OCI-LY7 (cell line): ENCODE data around the gene YIPF4. TPM values are rescaled to one million over a fixed set of nuclear protein-coding genes. Genes with fewer than 3 reads are reported as not detected.
"Not testable (repeated sequence)": the region's sequence is repeated elsewhere in the genome, so short reads cannot be mapped to it uniquely, and the experiment has no call there.

Experiments used
- BruUV-seq: library from RNA; stranded (reverse); fragments of 400-500 nt; replicated peaks from 2 replicates; lab custom pipeline; 2021; lab: Mats Ljungman, UMichigan
- CTCF ChIA-PET: fragments of 300-600 bp; sonication (Branson Sonifier 250); formaldehyde crosslinking; loops from one replicate; lab custom pipeline; 2022; ENCODE audit warnings: antibody characterized with exemption; ENCODE audit not compliant: unreplicated experiment; lab: Charles Lee
- POLR2A ChIA-PET: fragments of 300-600 bp; sonication (Branson Sonifier 250); formaldehyde crosslinking; loops from one replicate; lab custom pipeline; 2022; ENCODE audit warnings: antibody characterized with exemption; lab: Charles Lee
- DNase-seq: peaks from one replicate; pipeline ENCODE4 v3.0.0-alpha.2; 2015; ENCODE audit warnings: low spot score
- H2AFZ ChIP-seq: fragments of 200-600 bp; sonication (generic), shearing (Covaris generic); 2 replicates; pipeline ENCODE4 v1.6.1; 2014; ENCODE audit warnings: mild to moderate bottlenecking, antibody characterized with exemption, low read length, moderate library complexity
- H3K27ac ChIP-seq: fragments of 200-600 bp; sonication (generic); 2 replicates; pipeline ENCODE4 v1.5.1; 2014; ENCODE audit warnings: mixed run types, low read depth, mild to moderate bottlenecking, moderate library complexity, low read length, inconsistent platforms; ENCODE audit not compliant: poor library complexity, severe bottlenecking
- H3K36me3 ChIP-seq: fragments of 200-600 bp; sonication (generic); 2 replicates; pipeline ENCODE4 v1.6.1; 2014; ENCODE audit warnings: mild to moderate bottlenecking, antibody characterized with exemption, low read length, moderate library complexity, mixed read lengths; ENCODE audit not compliant: insufficient read depth
- H3K4me1 ChIP-seq: fragments of 200-600 bp; sonication (generic); 2 replicates; pipeline ENCODE4 v1.5.1; 2014; ENCODE audit warnings: mild to moderate bottlenecking, low read length; ENCODE audit not compliant: insufficient read depth, poor library complexity, severe bottlenecking
- H3K4me2 ChIP-seq: fragments of 200-600 bp; sonication (generic); 2 replicates; pipeline ENCODE4 v1.6.1; 2014; ENCODE audit warnings: mild to moderate bottlenecking, low read length
- H3K4me3 ChIP-seq: fragments of 200-600 bp; sonication (generic); 2 replicates; pipeline ENCODE4 v1.5.1; 2014; ENCODE audit warnings: mild to moderate bottlenecking, low read depth, low read length; ENCODE audit not compliant: poor library complexity, severe bottlenecking
- H3K79me2 ChIP-seq: fragments of 200-600 bp; sonication (generic); 2 replicates; pipeline ENCODE4 v1.6.1; 2016; ENCODE audit warnings: low read depth, mild to moderate bottlenecking, low read length, moderate library complexity, mixed read lengths; ENCODE audit not compliant: insufficient read depth
- H3K9me2 ChIP-seq: fragments of 200-600 bp; sonication (generic); 2 replicates; pipeline ENCODE4 v1.6.1; 2016; ENCODE audit warnings: mild to moderate bottlenecking, low read length, mixed read lengths; ENCODE audit not compliant: insufficient read depth
- H3K9me3 ChIP-seq: fragments of 200-600 bp; sonication (generic); 2 replicates; pipeline ENCODE4 v1.6.1; 2014; ENCODE audit warnings: mild to moderate bottlenecking, mixed run types, low read length, mixed read lengths
- H4K20me1 ChIP-seq: fragments of 200-600 bp; sonication (generic); 2 replicates; pipeline ENCODE4 v1.6.1; 2014; ENCODE audit warnings: mild to moderate bottlenecking, antibody characterized with exemption, low read length, moderate library complexity, mixed read lengths; ENCODE audit not compliant: insufficient read depth
- EZH2phosphoT487 ChIP-seq: fragments of 200-600 bp; sonication (generic); IDR thresholded peaks from 2 replicates; pipeline ENCODE4 v1.6.1; 2018; ENCODE audit warnings: low read depth, borderline replicate concordance, mild to moderate bottlenecking, mixed run types, antibody characterized with exemption, low read length, moderate library complexity, mixed read lengths
- intact Hi-C: fragments of 100-400 bp; cut with micrococcal nuclease; formaldehyde crosslinking; loops from one replicate; pipeline ENCODE4 v1.10.0; 2022; ENCODE audit not compliant: unreplicated experiment
- total RNA-seq, 2 experiments: library from RNA; depleted of rRNA in 1 of 2; stranded (reverse); fragments of >200 nt in 1 of 2; shearing (Covaris generic) in 1 of 2; gene quantifications; 2 replicates each; pipeline ENCODE4 v1.2.3, GENCODE V29; 2014 to 2022
- TF ChIP-seq, protein P1 (sequence below): fragments of 200-600 bp; sonication (generic); conservative IDR thresholded peaks from 2 replicates; pipeline ENCODE4 v1.5.1; 2014; ENCODE audit warnings: mild to moderate bottlenecking, antibody characterized with exemption, low read length, moderate library complexity, mixed read lengths

The YIPF4 gene
- total RNA-seq, 2 experiments from 2014 or later = 8.6 to 29.6 TPM

DNA sequence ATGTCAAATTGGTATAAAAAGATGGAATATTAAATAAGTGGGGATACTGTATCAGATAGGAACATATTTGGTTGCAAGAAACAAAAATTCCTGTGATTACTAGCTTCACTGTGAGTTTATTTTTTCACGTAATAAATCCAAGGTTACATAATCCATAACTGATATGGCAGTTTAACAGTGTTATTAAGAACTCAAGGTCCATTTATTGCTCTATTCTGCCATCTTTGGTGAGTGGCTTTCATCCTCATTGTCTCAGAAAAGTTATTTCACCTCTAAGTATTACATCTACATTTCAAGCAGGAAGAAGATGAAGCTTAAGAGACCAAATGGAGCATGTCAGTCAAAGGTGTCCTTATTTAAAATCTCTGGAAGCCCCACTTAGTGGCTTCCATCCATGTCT lies 37.2 kb downstream of the YIPF4 start:
- CTCF ChIA-PET = no interaction called here
- Histone ChIP-seq H3K4me2 (no peak overlapping the region), H3K27ac (no peak overlapping the region), H3K9me2 (no peaks in the 10 kb centered on the region), H3K36me3 (no peaks in the 10 kb centered on the region), H2AFZ (no peak overlapping the region), H4K20me1 (no peaks in the 10 kb centered on the region), H3K4me3 (no peak overlapping the region), H3K79me2 (no peaks in the 10 kb centered on the region), H3K9me3 (no peaks in the 10 kb centered on the region), H3K4me1 (no peaks in the 10 kb centered on the region)
- DNase-seq = no peak
- POLR2A ChIA-PET = interaction anchor here (1.2 to 1.6 kb wide), 2 partner anchors 8 to 9 kb away, joined by 4 to 5 read pairs; no protein-coding TSS in a partner anchor
- BruUV-seq = no TSS peak
- TF ChIP-seq, protein P1, sequence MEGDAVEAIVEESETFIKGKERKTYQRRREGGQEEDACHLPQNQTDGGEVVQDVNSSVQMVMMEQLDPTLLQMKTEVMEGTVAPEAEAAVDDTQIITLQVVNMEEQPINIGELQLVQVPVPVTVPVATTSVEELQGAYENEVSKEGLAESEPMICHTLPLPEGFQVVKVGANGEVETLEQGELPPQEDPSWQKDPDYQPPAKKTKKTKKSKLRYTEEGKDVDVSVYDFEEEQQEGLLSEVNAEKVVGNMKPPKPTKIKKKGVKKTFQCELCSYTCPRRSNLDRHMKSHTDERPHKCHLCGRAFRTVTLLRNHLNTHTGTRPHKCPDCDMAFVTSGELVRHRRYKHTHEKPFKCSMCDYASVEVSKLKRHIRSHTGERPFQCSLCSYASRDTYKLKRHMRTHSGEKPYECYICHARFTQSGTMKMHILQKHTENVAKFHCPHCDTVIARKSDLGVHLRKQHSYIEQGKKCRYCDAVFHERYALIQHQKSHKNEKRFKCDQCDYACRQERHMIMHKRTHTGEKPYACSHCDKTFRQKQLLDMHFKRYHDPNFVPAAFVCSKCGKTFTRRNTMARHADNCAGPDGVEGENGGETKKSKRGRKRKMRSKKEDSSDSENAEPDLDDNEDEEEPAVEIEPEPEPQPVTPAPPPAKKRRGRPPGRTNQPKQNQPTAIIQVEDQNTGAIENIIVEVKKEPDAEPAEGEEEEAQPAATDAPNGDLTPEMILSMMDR = no peak
- no peak for TF ChIP-seq EZH2phosphoT487
- intact Hi-C loops = no loop called here

DNA sequence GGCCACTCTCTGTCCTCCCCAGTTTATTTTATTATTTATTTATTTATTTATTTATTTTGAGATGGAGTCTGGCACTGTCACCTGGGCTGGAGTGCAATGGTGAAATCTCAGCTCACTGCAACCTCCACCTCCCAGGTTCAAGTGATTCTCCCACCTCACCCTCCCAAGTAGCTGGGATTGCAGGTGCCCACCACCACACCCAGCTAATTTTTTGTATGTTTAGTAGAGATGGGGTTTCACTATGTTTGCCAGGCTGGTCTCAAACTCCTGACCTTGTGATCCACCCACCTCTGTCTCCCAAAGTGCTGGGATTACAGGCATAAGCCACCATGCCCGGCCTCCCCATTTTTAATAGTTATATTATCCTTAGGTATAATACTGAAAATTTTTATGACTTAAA lies 51.0 kb downstream of the YIPF4 start:
- intact Hi-C loops = not testable (repeated sequence)

DNA sequence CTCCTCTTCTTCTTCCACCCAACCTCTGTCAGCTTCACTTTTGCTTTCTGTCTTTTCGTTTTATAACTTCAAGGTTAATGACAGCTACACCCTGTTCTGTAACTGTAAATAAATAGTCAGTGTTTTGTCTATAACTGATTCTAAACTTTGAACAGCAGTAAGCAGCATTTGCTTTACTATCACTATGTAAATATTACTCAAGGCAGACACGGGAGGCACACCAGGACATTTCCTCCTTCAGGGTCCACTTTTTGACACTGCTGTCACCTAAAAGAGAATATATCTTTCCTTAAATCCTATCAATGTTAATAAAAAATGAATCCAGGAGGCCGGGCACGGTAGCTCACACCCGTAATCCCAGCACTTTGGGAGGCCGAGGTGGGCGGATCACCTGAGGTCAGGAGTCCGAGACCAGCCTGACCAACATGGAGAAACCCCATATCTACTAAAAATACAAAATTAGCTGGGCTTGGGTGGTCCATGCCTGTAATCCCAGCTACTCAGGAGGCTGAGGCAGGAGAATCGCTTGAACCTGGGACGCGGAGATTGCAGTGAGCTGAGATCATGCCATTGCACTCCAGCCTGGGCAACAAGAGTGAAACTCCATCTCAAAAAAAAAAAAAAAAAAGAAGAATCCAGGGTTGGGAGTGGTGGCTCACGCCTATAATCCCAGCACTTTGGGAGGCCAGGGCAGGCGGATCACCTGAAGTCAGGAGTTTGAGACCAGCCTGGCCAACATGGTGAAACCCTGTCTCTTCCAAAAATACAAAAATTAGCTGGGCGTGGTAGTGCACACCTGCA lies 51.7 kb downstream of the YIPF4 start:
- POLR2A ChIA-PET = interaction anchor here (0.6 to 1.4 kb wide), 3 partner anchors 11 to 492 kb away, joined by 3 to 6 read pairs (median 5); no protein-coding TSS in a partner anchor
- intact Hi-C loops, H3K4me1 ChIP-seq, H3K36me3 ChIP-seq, H4K20me1 ChIP-seq, CTCF ChIA-PET, H3K4me2 ChIP-seq, H3K9me2 ChIP-seq, DNase-seq, H2AFZ ChIP-seq, BruUV-seq, H3K27ac ChIP-seq, H3K4me3 ChIP-seq, H3K79me2 ChIP-seq, H3K9me3 ChIP-seq: not testable (repeated sequence)

More for the DNA sequence above, 51.0 kb downstream of the YIPF4 start:
- H4K20me1 ChIP-seq, H3K9me2 ChIP-seq, DNase-seq, H3K4me2 ChIP-seq, CTCF ChIA-PET, H3K9me3 ChIP-seq, H3K4me1 ChIP-seq, H3K4me3 ChIP-seq, H2AFZ ChIP-seq, H3K79me2 ChIP-seq, BruUV-seq, H3K36me3 ChIP-seq, H3K27ac ChIP-seq: not testable (repeated sequence)
- POLR2A ChIA-PET = interaction anchor here (1.4 kb wide), 1 partner anchor 10 kb away, joined by 5 read pairs; no protein-coding TSS in a partner anchor
